HepG2 (cell line): Measurements from ENCODE around the gene CMTM3. TPM values are rescaled to one million over a fixed set of nuclear protein-coding genes. Genes with fewer than 3 reads are reported as not detected.
A peak's percentile ranks its signal among the peaks of the same experiment; 100 is the strongest.

Source experiments
- AFF4 ChIP-seq: sonication (generic); formaldehyde crosslinking; IDR thresholded peaks from 2 replicates; pipeline ENCODE4 v1.4.0; 2020; ENCODE audit warnings: missing genetic modification reagents
- FIP1L1 ChIP-seq: fragments of 200-400 bp; formaldehyde crosslinking; IDR thresholded peaks from 2 replicates; pipeline ENCODE4 v1.6.1; 2018; ENCODE audit warnings: low read depth, mild to moderate bottlenecking, low read length, moderate library complexity, borderline replicate concordance; ENCODE audit not compliant: insufficient read depth
- IRF2 ChIP-seq: IDR thresholded peaks from 2 replicates; pipeline ENCODE4 v1.6.1; 2018; ENCODE audit warnings: missing genetic modification reagents, missing compliant biosample characterization
- KMT2A ChIP-seq: sonication (generic); formaldehyde crosslinking; IDR thresholded peaks from 2 replicates; pipeline ENCODE4 v1.4.0; 2020; ENCODE audit warnings: missing genetic modification reagents
- MXI1 ChIP-seq: IDR thresholded peaks from 3 replicates; pipeline ENCODE4 v1.6.1; 2012; ENCODE audit warnings: low read depth, low read length, inconsistent platforms, borderline replicate concordance
- NCOR1 ChIP-seq: fragments of 200-600 bp; sonication (generic); IDR thresholded peaks from 2 replicates; pipeline ENCODE4 v1.7.0; 2017; ENCODE audit warnings: antibody characterized with exemption, low read length, borderline replicate concordance
- NFIB ChIP-seq: sonication (generic); formaldehyde crosslinking; IDR thresholded peaks from 2 replicates; pipeline ENCODE4 v1.9.0; 2021; ENCODE audit warnings: missing genetic modification reagents, mild to moderate bottlenecking, borderline replicate concordance
- NONO ChIP-seq, 2 experiments: fragments of 450-650 bp in 1 of 2; sonication (generic) in 1 of 2; formaldehyde crosslinking in 1 of 2; IDR thresholded peaks in 1 of 2; conservative IDR thresholded peaks in 1 of 2; 2 replicates each; pipeline versions ENCODE4 v1.6.1 to v1.8.0; 2017 to 2022; ENCODE audit warnings: mild to moderate bottlenecking in 1 of 2, missing genetic modification reagents in 1 of 2, moderate library complexity in 1 of 2
- PAX8 ChIP-seq: sonication (generic); formaldehyde crosslinking; IDR thresholded peaks from 2 replicates; pipeline ENCODE4 v1.8.0; 2022; ENCODE audit warnings: mild to moderate bottlenecking, missing genetic modification reagents, borderline replicate concordance
- PHF8 ChIP-seq: sonication (generic); formaldehyde crosslinking; IDR thresholded peaks from 2 replicates; pipeline ENCODE4 v1.5.0; 2020; ENCODE audit warnings: missing genetic modification reagents
- POGK ChIP-seq: sonication (generic); formaldehyde crosslinking; conservative IDR thresholded peaks from 2 replicates; pipeline ENCODE4 v1.8.0; 2022; ENCODE audit warnings: mild to moderate bottlenecking, moderate library complexity, missing genetic modification reagents
- RELA ChIP-seq: sonication (generic); formaldehyde crosslinking; IDR thresholded peaks from 2 replicates; pipeline ENCODE4 v1.4.0; 2020; ENCODE audit warnings: missing genetic modification reagents
- RORA ChIP-seq: sonication (generic); formaldehyde crosslinking; IDR thresholded peaks from 2 replicates; pipeline ENCODE4 v1.5.0; 2020; ENCODE audit warnings: mild to moderate bottlenecking, missing genetic modification reagents, moderate library complexity
- SKIL ChIP-seq: sonication (generic); formaldehyde crosslinking; IDR thresholded peaks from 2 replicates; pipeline ENCODE4 v1.8.0; 2022; ENCODE audit warnings: missing genetic modification reagents, mild to moderate bottlenecking, moderate library complexity, borderline replicate concordance
- TFDP1 ChIP-seq: IDR thresholded peaks from 2 replicates; pipeline ENCODE4 v1.6.1; 2016; ENCODE audit warnings: missing compliant biosample characterization, missing genetic modification reagents, borderline replicate concordance
- YEATS4 ChIP-seq: sonication (generic); formaldehyde crosslinking; IDR thresholded peaks from 2 replicates; pipeline ENCODE4 v1.4.0; 2020; ENCODE audit warnings: missing genetic modification reagents, borderline replicate concordance
- ZNF446 ChIP-seq: sonication (generic); formaldehyde crosslinking; IDR thresholded peaks from 2 replicates; pipeline ENCODE4 v1.5.0; 2020; ENCODE audit warnings: mild to moderate bottlenecking, missing genetic modification reagents
- ZNF674 ChIP-seq: sonication (generic); formaldehyde crosslinking; IDR thresholded peaks from 2 replicates; pipeline ENCODE4 v1.5.0; 2020; ENCODE audit warnings: low read depth, mild to moderate bottlenecking, missing genetic modification reagents
- ZNF746 ChIP-seq: sonication (generic); formaldehyde crosslinking; IDR thresholded peaks from 2 replicates; pipeline ENCODE4 v1.8.0; 2022; ENCODE audit warnings: mild to moderate bottlenecking, missing genetic modification reagents
- polyA plus RNA-seq, 8 experiments: library from polyadenylated mRNA; depleted of rRNA in 3 of 8; stranded (reverse) in 7 of 8; unstranded in 1 of 8; fragments of >200 nt; fragmentation: Illumina TruSeq in 4 of 8; extraction: Trizol in 4 of 8; gene quantifications; 2 replicates each; pipeline versions ENCODE4 v1.2.1 to v1.2.3, GENCODE V29; 2011 to 2016; ENCODE audit warnings: low read depth in 4 of 8, missing spikeins in 1 of 8, mixed read lengths in 1 of 8; ENCODE audit not compliant: insufficient read depth in 1 of 8
- total RNA-seq, 5 experiments: library from RNA; depleted of rRNA; stranded (reverse); fragments of >200 nt; fragmentation: Illumina TruSeq; extraction: Trizol; gene quantifications; 2 replicates each; pipeline ENCODE4 v1.2.3, GENCODE V29; 2016; ENCODE audit warnings: low read depth in 1 of 5

Gene CMTM3
- total and polyA plus RNA-seq, 2 of the 13 experiments (the other 11 are each of a cell fraction or from before 2014, with no cell fraction given), result 29.2 to 48.7 TPM

- TF ChIP-seq SKIL (CRISPR knock-in tag), result 0 out of 2 replicates have a peak, but pooled peaks have one; percentile 50
- TF ChIP-seq IRF2 (CRISPR knock-in tag), result no peak
- TF ChIP-seq RORA, result no peak
- no peak for TF ChIP-seq KMT2A
- peak; percentile 65; the same call in 1 of the 2 replicates for TF ChIP-seq POGK (CRISPR knock-in tag)
- TF ChIP-seq YEATS4 (CRISPR knock-in tag), result no peak
- 0 out of 2 replicates have a peak, but pooled peaks have one; percentile 16 for TF ChIP-seq RELA (CRISPR knock-in tag)
- 0 out of 2 replicates have a peak, but pooled peaks have one; percentile 7 for TF ChIP-seq PHF8 (CRISPR knock-in tag)
- no peak for TF ChIP-seq ZNF674 (CRISPR knock-in tag)
- no peak for TF ChIP-seq NFIB (CRISPR knock-in tag)
- 0 out of 3 replicates have a peak, but pooled peaks have one; percentile 9 for TF ChIP-seq MXI1
- TF ChIP-seq AFF4 (CRISPR knock-in tag), result no peak
- no peak for TF ChIP-seq NONO (IDR thresholded peaks at IDR 0.05)
- peak; percentile 59; the same call in 1 of the 2 replicates for TF ChIP-seq NONO (CRISPR knock-in tag; conservative IDR thresholded peaks at IDR 0.05)
- no peak for TF ChIP-seq NCOR1
- no peak for TF ChIP-seq PAX8
- no peak for TF ChIP-seq ZNF746
- TF ChIP-seq TFDP1, result no peak; the same call in 1 of the 2 replicates
- TF ChIP-seq ZNF446 (CRISPR knock-in tag), result no peak
- no peak for TF ChIP-seq FIP1L1
Observed at GRCh38 chr16:66603537-66604375, 748 bp upstream of the CMTM3 start (continued).
